SKM-1 treated with dmso at 0.1 percent for 144 hours (cell line): ENCODE measurements around the gene EIF4ENIF1.
"Not testable (repeated sequence)": the region's sequence is repeated elsewhere in the genome, so short reads cannot be mapped to it uniquely, and the experiment has no call there.

Experiments used
- DNase-seq: peaks from one replicate; lab custom pipeline; 2025; ENCODE audit not compliant: unreplicated experiment; lab: John Stamatoyannopoulos, UW

EIF4ENIF1 gene

DNA sequence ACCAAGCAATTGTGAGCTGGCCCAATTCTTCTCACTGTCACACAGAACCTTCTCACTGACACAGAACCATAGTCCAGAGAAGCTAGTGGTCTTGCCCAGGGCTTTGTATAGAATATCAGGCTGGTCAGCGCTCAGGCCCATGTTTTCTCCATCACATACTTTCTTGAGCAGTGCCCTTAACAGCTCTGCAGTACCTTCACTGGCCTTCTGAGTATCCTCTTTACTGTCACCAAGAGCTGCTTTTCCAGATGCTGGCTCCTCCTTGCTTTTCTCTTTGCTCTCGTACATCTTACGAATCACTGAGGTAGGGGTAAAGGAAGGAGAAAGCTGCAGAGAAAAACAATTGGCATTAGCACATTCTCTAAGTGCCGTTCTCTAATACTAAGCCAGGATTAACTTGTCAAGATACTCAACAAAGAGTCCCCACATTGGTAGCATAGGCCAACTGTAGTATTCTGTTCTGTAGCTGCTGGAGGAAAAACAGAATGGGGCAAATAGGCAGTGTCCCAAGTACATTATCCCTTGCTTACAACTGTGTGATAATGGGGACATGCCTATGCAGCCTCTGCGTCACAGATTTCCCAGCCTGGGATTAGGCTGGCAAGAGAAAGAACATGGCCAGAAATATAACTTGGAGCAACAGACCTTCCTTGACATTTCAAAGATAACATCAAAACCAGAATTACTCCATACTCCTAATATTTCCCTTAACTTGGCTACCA is 46.7 kb downstream of the EIF4ENIF1 start:
- DNase-seq, result no peak

DNA sequence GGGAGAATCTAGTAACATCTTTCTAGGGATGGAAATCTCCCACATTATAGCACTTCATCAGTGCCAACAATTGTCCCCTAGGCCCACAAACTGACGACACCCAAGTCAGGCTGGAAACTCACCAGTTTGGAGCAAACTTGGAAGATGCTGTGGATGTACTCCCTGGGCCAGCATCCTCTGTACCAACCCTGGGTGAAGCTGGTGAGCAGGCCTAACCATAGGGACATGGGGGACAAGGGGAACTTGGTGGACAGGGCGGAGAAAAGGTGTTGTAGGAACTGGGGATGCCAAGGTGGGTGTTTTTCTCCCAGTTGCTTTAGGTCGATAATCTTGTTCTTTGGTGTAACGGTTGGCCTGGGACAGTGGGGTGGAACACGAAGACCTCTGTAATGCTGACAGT is 48.0 kb downstream of the EIF4ENIF1 start:
- DNase-seq, result no peak

- DNase-seq, result no peak
Observed at GRCh38 chr22:31440681-31441080, 49.0 kb downstream of the EIF4ENIF1 start.

- DNase-seq, result no peak
Observed at GRCh38 chr22:31439808-31440207, 49.8 kb downstream of the EIF4ENIF1 start.

GRCh38 chr22:31436132-31436531 is 53.5 kb downstream of the EIF4ENIF1 start:
- no peak for DNase-seq

DNA sequence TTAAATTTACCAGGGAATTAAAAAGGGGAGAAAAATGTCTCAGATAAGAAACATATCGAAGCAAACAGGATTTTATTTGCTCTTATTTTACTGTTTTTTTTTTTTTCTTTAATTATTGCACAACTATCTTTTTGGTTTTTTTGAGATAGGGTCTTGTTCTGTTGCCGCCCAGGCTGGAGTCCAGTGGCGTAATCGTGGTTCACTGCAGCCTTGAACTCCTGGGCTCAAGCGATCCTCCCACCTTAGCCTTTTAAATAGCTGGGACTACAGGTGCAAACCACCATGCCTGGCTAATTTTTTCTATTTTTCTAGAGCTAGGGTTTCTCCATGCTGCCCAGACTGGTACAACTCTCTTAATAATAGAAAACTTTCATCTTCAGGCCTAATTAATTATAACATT is 57.7 kb downstream of the EIF4ENIF1 start:
- no peak for DNase-seq

DNA sequence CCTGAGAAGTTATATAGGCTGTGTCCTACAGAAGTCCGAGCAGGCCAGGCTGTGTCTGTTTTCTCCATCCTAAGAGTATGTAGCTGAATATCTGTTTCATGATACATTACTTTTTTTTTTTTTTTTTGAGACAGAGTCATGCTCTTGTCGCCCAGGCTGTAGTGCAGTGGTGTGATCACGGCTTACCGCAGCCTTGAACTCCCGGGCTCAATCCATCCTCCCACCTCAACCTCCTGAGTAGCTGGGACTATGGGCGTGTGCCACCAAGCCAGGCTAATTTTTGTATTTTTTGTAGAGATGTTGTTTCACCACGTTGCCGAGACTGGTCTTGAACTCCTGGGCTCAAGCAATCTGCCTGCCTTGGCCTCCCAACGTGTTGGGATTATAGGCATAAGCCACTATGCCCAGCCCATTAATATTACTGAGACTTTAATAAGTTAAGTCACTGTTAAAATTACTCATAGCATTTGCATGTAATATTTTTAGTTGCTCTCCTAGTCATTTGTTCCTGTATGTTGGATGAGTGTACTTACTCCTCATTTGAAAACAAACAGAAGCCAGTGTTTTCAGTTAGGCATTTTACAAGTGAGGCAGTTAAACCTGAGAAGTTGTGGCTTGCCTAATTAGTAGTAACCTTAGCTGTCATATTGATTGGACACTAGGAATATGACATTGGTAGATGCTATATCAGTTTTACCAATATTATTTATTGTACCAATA is 64.2 kb downstream of the EIF4ENIF1 start:
- no peak for DNase-seq

DNA sequence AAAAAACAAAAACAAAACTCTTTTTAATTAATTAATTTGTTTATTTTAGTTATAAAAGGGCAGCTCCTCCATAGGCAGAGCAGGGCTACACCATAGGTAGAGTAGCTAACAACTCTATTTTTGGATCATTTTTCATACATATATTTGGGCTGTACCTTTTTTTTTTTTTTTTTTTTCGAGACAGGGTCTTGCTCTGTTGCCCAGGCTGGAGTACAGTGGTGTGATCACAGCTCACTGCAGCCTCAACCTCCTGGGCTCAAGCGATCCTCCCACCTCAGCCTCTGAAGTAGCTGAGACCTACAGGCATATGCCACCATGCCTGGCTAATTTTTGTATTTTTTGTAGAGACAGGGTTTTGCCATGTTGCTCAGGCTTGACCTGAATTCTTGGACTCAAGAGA is 87.3 kb downstream of the EIF4ENIF1 start:
- not testable (repeated sequence) for DNase-seq

GRCh38 chr22:31400023-31400397 is 89.6 kb downstream of the EIF4ENIF1 start:
- no peak for DNase-seq

- peak; percentile 91 for DNase-seq
Observed at GRCh38 chr22:31399211-31400022, 90.2 kb downstream of the EIF4ENIF1 start, which contains the start of gene DRG1. Gene DRG1, plus strand, starts transcription at chr22:31399604. Its CDS starts 80 bp downstream, at chr22:31399684.

- DNase-seq, result no peak
Observed at GRCh38 chr22:31398231-31398630, 91.4 kb downstream of the EIF4ENIF1 start.

GRCh38 chr22:31394326-31394725 is 95.3 kb downstream of the EIF4ENIF1 start:
- DNase-seq, result no peak

GRCh38 chr22:31393893-31394292 is 95.7 kb downstream of the EIF4ENIF1 start:
- DNase-seq, result no peak
